ENCODE measurements around the gene TBCD. TPM values are rescaled to one million over a fixed set of nuclear protein-coding genes. Genes with fewer than 3 reads are reported as not detected.

TBCD gene
- total and polyA plus RNA-seq, 2 donors: 140 to 292 TPM

DNA sequence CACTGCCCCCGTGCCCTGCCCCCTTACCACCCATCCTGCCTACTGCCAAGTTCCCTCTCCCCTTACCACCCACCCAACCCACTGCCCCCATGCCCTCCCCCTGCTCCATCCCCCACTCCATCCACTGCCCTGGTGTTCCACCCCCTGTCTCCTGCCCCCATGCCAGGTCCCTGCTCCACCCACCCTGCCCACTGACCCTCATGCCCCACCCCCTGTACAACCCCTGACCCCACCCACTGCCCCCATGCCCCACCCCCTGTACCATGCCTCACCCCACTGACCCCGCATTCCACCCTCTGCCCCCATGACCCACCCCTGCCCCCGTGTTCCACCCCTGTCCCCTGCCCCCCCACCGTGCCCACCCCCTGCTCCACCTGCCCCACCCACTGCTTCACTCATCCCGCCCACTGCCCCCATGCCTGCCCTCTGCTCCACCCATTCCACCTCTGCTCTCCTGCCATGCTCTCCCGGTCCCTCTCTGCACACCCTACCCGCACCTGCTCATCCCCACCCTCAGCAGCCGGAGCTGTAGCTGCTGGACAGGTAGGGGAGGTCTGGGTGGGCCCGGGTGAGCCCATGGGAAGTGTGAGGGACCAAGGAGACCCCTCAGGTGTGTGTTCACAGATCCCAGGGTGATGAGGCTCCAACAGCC, 42.7 kb upstream of the TBCD start:
- 73% methylated on average over 9 of the region's 9 CpGs for WGBS

DNA sequence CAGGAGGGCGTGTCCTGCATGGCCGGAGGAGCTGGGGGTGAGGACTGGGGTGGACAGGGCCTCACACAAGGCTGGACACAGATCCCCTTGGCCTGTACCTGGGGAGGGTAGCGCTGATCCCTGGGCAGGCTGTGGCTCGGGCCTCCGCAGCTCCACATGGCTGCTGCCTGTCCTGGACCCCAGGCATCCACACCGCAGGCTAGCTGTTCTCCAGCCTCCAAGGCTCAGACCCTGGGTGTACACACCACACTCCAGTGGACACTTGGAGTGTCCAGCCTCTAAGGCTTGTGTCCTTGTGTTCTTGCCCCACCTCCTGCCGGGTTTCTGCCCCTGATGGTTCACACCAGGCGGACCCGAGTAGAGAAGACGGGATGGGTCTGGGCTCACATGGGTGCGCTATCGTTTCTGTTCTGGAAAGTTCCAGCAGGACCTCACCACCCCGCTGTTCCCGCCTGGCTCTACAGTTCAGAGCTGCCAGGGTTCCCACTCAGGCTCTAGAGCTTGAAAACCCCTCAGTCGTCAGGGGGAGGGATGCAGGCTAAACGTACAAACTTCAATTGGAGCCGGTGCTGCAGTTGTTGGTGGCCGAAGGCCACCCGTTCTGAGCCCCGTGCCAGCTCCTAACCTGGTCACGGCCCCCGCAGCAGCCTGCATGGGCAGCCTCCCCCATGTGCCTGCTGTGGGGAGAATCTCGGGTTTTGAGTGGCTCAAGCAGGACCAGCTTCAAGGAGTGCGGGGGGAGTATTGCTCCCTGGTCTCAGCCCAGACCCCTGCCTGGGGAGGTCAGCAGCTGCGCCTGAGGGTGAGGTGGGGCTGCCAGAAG, 42.0 kb upstream of the TBCD start:
- Histone ChIP-seq H3K36me3 (ENCODE audit: control insufficient read depth in 2 of 2, insufficient read depth in 2 of 2, low read length in 1 of 2) (no peaks in the 10 kb centered on the region), H3K9me3 (ENCODE audit: control insufficient read depth in 2 of 2, insufficient read depth in 1 of 2, low read length in 1 of 2) (no peaks in the 10 kb centered on the region), H3K27me3 (ENCODE audit: control insufficient read depth in 2 of 2, insufficient read depth in 1 of 2, low read length in 1 of 2) (no peaks in the 10 kb centered on the region), H3K4me3 (ENCODE audit: low read length in 2 of 2) (no peak overlapping the region), H3K27ac (ENCODE audit: low read depth in 1 of 2, low read length in 1 of 2) (no peak overlapping the region), H3K4me1 (ENCODE audit: control insufficient read depth in 2 of 2, insufficient read depth in 2 of 2, low read length in 2 of 2) (no peaks in the 10 kb centered on the region)
- no peak for DNase-seq (ENCODE audit: low read depth in 6 of 9, low spot score in 9 of 9)
- WGBS: 95% methylated on average over 25 of the region's 25 CpGs

More for the DNA sequence above, 42.7 kb upstream of the TBCD start:
- Histone ChIP-seq H3K9me3 (ENCODE audit: control insufficient read depth in 2 of 2, insufficient read depth in 1 of 2, low read length in 1 of 2) (no peaks in the 10 kb centered on the region), H3K27me3 (ENCODE audit: control insufficient read depth in 2 of 2, insufficient read depth in 1 of 2, low read length in 1 of 2) (no peaks in the 10 kb centered on the region), H3K4me3 (ENCODE audit: low read length in 2 of 2) (no peak overlapping the region), H3K27ac (ENCODE audit: low read depth in 1 of 2, low read length in 1 of 2) (no peak overlapping the region), H3K4me1 (ENCODE audit: control insufficient read depth in 2 of 2, insufficient read depth in 2 of 2, low read length in 2 of 2) (no peaks in the 10 kb centered on the region), H3K36me3 (ENCODE audit: control insufficient read depth in 2 of 2, insufficient read depth in 2 of 2, low read length in 1 of 2) (no peaks in the 10 kb centered on the region)
- DNase-seq (ENCODE audit: low read depth in 6 of 9, low spot score in 9 of 9): no peak

DNA sequence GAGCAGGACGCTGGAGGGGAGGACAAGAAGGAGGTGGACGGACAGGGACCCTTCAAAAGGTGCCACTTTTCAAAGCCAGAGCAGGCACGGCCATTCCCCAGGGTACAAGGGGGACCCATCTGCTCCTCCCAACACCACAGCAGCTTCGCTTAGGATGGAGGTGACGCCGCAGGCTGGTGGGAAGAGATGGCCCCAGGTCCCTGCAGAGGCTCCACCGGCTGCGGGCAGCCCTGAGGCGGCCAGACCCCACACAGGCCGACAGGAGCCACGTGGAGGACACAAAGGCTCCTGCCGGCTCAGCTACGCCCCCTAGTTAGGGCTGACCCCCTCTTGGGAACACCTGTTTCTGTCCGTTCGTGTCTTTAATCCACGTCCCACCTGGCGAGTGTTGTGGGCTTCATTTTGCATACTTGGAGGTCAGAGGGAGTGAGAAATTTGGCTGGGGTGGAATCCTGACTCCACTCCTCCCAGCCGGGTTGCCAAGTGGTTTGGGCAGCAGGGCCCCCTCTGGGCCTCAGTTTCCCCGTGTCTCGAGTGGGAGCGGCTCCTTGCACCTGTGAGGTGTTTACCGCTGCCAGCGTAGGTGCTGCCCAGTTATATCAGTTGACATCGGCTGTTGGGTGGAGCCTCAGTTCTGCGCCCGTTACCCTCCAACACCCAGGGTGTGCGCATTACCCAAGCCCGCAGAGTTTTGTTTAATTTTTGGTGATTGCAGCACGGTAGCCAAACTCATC, 41.2 kb upstream of the TBCD start:
- Histone ChIP-seq H3K27me3 (ENCODE audit: control insufficient read depth in 2 of 2, insufficient read depth in 1 of 2, low read length in 1 of 2) (no peaks in the 10 kb centered on the region), H3K4me3 (ENCODE audit: low read length in 2 of 2) (no peak overlapping the region), H3K27ac (ENCODE audit: low read depth in 1 of 2, low read length in 1 of 2) (no peak overlapping the region), H3K36me3 (ENCODE audit: control insufficient read depth in 2 of 2, insufficient read depth in 2 of 2, low read length in 1 of 2) (no peaks in the 10 kb centered on the region), H3K4me1 (ENCODE audit: control insufficient read depth in 2 of 2, insufficient read depth in 2 of 2, low read length in 2 of 2) (no peaks in the 10 kb centered on the region), H3K9me3 (ENCODE audit: control insufficient read depth in 2 of 2, insufficient read depth in 1 of 2, low read length in 1 of 2) (peaks cover 0 to 1% of the 10 kb centered on the region in 2 donors)
- 88% methylated on average over 29 of the region's 29 CpGs for WGBS
- no peak for DNase-seq (ENCODE audit: low read depth in 6 of 9, low spot score in 9 of 9)

DNA sequence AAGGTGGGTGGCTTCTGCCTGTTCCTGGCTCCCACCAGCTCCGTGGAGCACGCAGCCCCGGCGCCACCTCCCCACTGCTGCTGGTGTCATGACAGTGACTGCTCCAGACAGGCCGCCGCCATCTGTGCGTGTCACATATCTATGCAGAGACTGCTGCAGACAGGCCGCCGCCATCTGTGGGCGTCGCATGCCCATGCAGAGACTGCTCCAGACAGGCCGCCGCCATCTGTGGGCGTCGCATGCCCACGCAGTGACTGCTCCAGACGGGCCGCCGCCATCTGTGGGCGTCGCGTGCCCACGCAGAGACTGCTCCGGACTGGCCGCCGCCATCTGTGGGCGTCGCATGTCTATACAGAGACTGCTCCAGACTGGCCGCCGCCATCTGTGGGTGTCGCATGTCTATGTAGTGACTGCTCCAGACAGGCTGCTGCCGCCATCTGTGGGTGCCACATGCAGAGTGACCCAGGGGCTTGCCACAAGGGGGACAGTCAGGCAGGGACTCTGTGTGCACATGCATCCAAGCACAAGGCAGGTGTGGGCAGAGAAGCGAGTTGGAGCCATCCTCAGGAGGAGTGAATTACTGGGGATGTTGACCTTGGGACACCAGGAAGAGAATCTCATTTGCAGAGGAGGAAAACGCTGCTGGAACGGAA, 38.7 kb upstream of the TBCD start:
- 95% methylated on average over 35 of the region's 35 CpGs for WGBS
- Histone ChIP-seq H3K27ac (ENCODE audit: low read depth in 1 of 2, low read length in 1 of 2) (no peak overlapping the region), H3K4me3 (ENCODE audit: low read length in 2 of 2) (no peak overlapping the region), H3K36me3 (ENCODE audit: control insufficient read depth in 2 of 2, insufficient read depth in 2 of 2, low read length in 1 of 2) (peaks cover 0 to 1% of the 10 kb centered on the region in 2 donors), H3K9me3 (ENCODE audit: control insufficient read depth in 2 of 2, insufficient read depth in 1 of 2, low read length in 1 of 2) (peaks cover 0 to 8% of the 10 kb centered on the region in 2 donors), H3K4me1 (ENCODE audit: control insufficient read depth in 2 of 2, insufficient read depth in 2 of 2, low read length in 2 of 2) (peaks cover 8 to 17% of the 10 kb centered on the region in 2 donors), H3K27me3 (ENCODE audit: control insufficient read depth in 2 of 2, insufficient read depth in 1 of 2, low read length in 1 of 2) (no peaks in the 10 kb centered on the region)
- DNase-seq (ENCODE audit: low read depth in 6 of 9, low spot score in 9 of 9): no peak

DNA sequence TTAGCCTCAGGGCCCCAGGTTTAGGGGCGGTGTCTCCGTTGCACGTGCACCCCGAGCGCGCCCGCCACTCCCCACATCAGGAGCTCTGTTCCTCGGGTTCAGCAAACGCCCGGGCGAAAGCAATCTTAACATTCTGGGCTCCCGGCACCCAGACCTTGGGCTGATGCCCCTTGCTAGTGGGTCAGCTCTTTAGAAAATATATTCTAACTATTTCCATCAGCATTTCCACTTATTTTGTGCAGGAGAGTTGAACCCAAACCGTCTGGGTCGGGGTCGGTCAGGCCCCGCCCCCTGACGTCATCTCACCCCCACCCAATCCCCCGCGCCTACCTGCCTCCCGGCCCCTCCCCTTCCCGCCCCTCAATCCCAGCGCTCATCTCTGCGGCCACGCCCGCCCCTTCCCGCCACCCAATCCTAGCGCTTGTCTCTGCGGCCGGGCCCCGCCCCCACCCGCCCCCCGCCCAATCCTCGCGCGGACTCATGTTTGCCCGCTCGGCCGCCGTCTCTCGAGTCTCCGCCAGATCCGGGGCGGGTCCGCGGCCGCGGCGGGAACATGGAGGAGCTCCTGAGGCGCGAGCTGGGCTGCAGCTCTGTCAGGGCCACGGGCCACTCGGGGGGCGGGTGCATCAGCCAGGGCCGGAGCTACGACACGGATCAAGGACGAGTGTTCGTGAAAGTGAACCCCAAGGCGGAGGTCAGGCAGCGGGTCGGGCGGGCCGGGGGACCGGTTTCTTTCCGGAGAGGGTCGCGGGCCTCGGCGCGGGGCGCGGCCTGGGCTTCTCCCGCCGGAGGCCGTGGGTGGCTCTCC, 35.5 kb upstream of the TBCD start, which contains the start of gene FN3KRP:
Gene FN3KRP (plus strand): TSS at position 504 of the 808 bp plus-strand sequence. CDS start 50 bp downstream, at position 554.
- Histone ChIP-seq H3K27me3 (ENCODE audit: control insufficient read depth in 2 of 2, insufficient read depth in 1 of 2, low read length in 1 of 2) (no peaks in the 10 kb centered on the region), H3K4me1 (ENCODE audit: control insufficient read depth in 2 of 2, insufficient read depth in 2 of 2, low read length in 2 of 2) (peaks cover 8 to 17% of the 10 kb centered on the region in 2 donors), H3K9me3 (ENCODE audit: control insufficient read depth in 2 of 2, insufficient read depth in 1 of 2, low read length in 1 of 2) (peaks cover 0 to 15% of the 10 kb centered on the region in 2 donors), H3K36me3 (ENCODE audit: control insufficient read depth in 2 of 2, insufficient read depth in 2 of 2, low read length in 1 of 2) (peaks cover 13 to 23% of the 10 kb centered on the region in 2 donors), H3K27ac (ENCODE audit: low read depth in 1 of 2, low read length in 1 of 2) (peak within 1 kb of the TSS in 1 of 2 donors; percentile 55), H3K4me3 (ENCODE audit: low read length in 2 of 2) (peak within 1 kb of the TSS; percentile 69 to 83)
- peak; percentile 73 to 95 (median 90) for DNase-seq (ENCODE audit: low read depth in 6 of 9, low spot score in 9 of 9)
- WGBS: under 1% methylated on average over 75 of the region's 75 CpGs

DNA sequence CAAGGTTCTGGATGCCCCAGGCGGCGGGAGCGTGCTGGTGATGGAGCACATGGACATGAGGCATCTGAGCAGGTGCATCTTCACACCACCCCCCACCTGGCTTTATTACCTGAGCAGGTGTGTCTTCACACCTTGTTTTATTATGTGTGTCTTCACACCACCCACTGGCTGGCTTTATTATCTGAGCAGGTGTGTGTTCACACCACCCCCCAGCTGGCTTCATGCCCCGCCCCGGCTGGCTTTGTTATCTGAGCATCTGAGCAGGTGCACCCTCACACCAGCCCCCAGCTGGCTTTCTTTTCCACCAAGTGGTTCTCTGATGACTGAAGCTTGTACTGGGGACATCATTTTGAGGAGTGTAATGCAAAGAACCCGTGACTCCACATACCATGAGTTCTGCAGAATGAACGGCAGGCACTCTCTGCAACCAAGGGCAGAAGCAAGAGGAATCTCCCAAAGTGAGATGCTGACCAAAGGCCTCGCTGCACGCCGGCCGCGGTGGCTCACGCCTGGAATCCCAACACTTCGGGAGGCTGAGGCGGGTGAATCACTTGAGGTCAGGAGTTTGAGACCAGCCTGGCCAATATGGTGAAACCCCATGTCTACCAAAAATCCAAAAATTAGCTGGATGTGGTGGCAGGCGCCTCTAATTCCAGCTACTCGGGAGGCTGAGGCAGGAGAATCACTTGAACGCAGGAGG, 32.7 kb upstream of the TBCD start:
- H3K4me3 ChIP-seq (ENCODE audit: low read length in 2 of 2): no peak overlapping the region
- H3K36me3 ChIP-seq (ENCODE audit: control insufficient read depth in 2 of 2, insufficient read depth in 2 of 2, low read length in 1 of 2): peaks cover 31 to 38% of the 10 kb centered on the region in 2 donors
- H3K4me1 ChIP-seq (ENCODE audit: control insufficient read depth in 2 of 2, insufficient read depth in 2 of 2, low read length in 2 of 2): peaks cover 8 to 17% of the 10 kb centered on the region in 2 donors
- H3K27ac ChIP-seq (ENCODE audit: low read depth in 1 of 2, low read length in 1 of 2): no peak overlapping the region
- no peak for DNase-seq (ENCODE audit: low read depth in 6 of 9, low spot score in 9 of 9)
- 97% methylated on average over 18 of the region's 18 CpGs for WGBS
- H3K9me3 ChIP-seq (ENCODE audit: control insufficient read depth in 2 of 2, insufficient read depth in 1 of 2, low read length in 1 of 2): peaks cover 0 to 15% of the 10 kb centered on the region in 2 donors
- no peaks in the 10 kb centered on the region for H3K27me3 ChIP-seq (ENCODE audit: control insufficient read depth in 2 of 2, insufficient read depth in 1 of 2, low read length in 1 of 2)

DNA sequence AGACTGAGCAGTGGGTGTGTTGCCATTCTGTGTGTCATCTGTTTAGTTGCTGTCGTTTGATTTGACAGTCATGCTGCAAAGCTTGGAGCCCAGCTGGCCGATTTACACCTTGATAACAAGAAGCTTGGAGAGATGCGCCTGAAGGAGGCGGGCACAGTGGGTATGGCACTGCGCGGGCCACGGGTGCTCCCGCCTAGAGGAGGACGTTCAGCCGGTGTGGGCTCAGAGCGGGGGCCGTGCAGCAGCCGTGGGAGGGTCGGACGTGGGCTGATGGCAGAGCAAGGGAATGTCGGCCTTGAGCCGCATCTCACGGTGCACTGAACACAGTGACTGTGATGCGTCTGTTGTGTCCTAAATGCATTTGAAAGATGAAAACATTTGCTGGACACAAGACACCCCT, 31.7 kb upstream of the TBCD start:
- H3K27me3 ChIP-seq (ENCODE audit: control insufficient read depth in 2 of 2, insufficient read depth in 1 of 2, low read length in 1 of 2): no peaks in the 10 kb centered on the region

More for the DNA sequence above, 31.7 kb upstream of the TBCD start:
- DNase-seq (ENCODE audit: low read depth in 6 of 9, low spot score in 9 of 9): no peak
- Histone ChIP-seq H3K4me3 (ENCODE audit: low read length in 2 of 2) (no peak overlapping the region), H3K4me1 (ENCODE audit: control insufficient read depth in 2 of 2, insufficient read depth in 2 of 2, low read length in 2 of 2) (peaks cover 8 to 17% of the 10 kb centered on the region in 2 donors), H3K36me3 (ENCODE audit: control insufficient read depth in 2 of 2, insufficient read depth in 2 of 2, low read length in 1 of 2) (peaks cover 31 to 38% of the 10 kb centered on the region in 2 donors), H3K27ac (ENCODE audit: low read depth in 1 of 2, low read length in 1 of 2) (no peak overlapping the region), H3K9me3 (ENCODE audit: control insufficient read depth in 2 of 2, insufficient read depth in 1 of 2, low read length in 1 of 2) (peaks cover 0 to 15% of the 10 kb centered on the region in 2 donors)
- WGBS: 98% methylated on average over 19 of the region's 19 CpGs
